Osteocyte (in vitro differentiated cells): Measurements from ENCODE around the gene GALNT17. TPM values are rescaled to one million over a fixed set of nuclear protein-coding genes. Genes with fewer than 3 reads are reported as not detected.

Source experiments
- DNase-seq: peaks from one replicate; pipeline ENCODE4 v3.0.0; 2021; ENCODE audit warnings: mixed read lengths; ENCODE audit not compliant: unreplicated experiment; ENCODE audit errors: extremely low spot score
- H3K27ac Mint-ChIP-seq: one replicate; pipeline ENCODE4 v1.8.0; 2021; ENCODE audit warnings: mild to moderate bottlenecking, mixed read lengths; ENCODE audit not compliant: unreplicated experiment
- H3K27me3 Mint-ChIP-seq: one replicate; pipeline ENCODE4 v1.8.0; 2021; ENCODE audit warnings: mixed read lengths; ENCODE audit not compliant: unreplicated experiment
- H3K36me3 Mint-ChIP-seq: one replicate; pipeline ENCODE4 v1.8.0; 2021; ENCODE audit warnings: mixed read lengths; ENCODE audit not compliant: unreplicated experiment
- H3K4me1 Mint-ChIP-seq: one replicate; pipeline ENCODE4 v1.8.0; 2021; ENCODE audit warnings: mixed read lengths; ENCODE audit not compliant: unreplicated experiment
- H3K4me3 Mint-ChIP-seq: one replicate; pipeline ENCODE4 v1.8.0; 2021; ENCODE audit warnings: mild to moderate bottlenecking, moderate library complexity, mixed read lengths; ENCODE audit not compliant: unreplicated experiment
- H3K9me3 Mint-ChIP-seq: one replicate; pipeline ENCODE4 v1.8.0; 2021; ENCODE audit warnings: mixed read lengths; ENCODE audit not compliant: unreplicated experiment
- CTCF ChIP-seq: fragments of 200-600 bp; sonication (generic); IDR thresholded peaks from 2 replicates; pipeline ENCODE4 v1.5.0; 2021; ENCODE audit warnings: antibody characterized with exemption, mild to moderate bottlenecking, moderate library complexity
- long read RNA-seq: library from polyadenylated mRNA; unstranded; transcript quantifications from one replicate; pipeline ENCODE4 v2.0.0, GENCODE V29; 2021
- total RNA-seq: library from RNA; stranded (reverse); gene quantifications from 2 replicates; pipeline ENCODE4 v1.2.1, GENCODE V29; 2021

GALNT17 gene
- total RNA-seq, result 1.4 and 1.5 TPM in 2 replicates
- long read RNA-seq, result 0 reads

DNA sequence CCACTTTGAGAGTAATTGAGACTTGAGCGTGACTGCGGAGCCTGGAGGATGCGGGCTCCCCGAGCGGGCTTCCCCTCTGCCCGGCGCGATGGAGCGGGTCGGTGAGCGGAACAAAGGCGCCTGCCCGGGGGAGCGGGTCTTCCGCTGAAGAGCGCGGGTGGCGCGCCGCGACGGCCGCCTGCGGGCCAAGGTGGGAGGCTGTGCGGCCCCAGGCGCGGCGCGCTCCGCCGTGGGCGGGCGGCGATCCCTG, at the start of gene GALNT17:
GALNT17 (plus strand) TSS at position 18 of the 250 bp plus-strand sequence.
- no peak within 1 kb of the TSS for H3K27ac Mint-ChIP-seq
- peak within 1 kb of the TSS; percentile 70 for H3K4me3 Mint-ChIP-seq
- H3K36me3 Mint-ChIP-seq, result no peaks in the 10 kb centered on the region
- no peak for DNase-seq
- no peak for TF ChIP-seq CTCF
- H3K4me1 Mint-ChIP-seq, result peaks cover 2% of the 10 kb centered on the region
- no peaks in the 10 kb centered on the region for H3K9me3 Mint-ChIP-seq
- peaks cover 29% of the 10 kb centered on the region for H3K27me3 Mint-ChIP-seq

GRCh38 chr7:71095266-71095860, 36.6 kb upstream of the GALNT17 start:
- Mint-ChIP-seq H3K9me3 (peaks cover 49% of the 10 kb centered on the region), H3K27me3 (no peaks in the 10 kb centered on the region), H3K27ac (no peak overlapping the region), H3K4me1 (no peaks in the 10 kb centered on the region), H3K4me3 (no peak overlapping the region), H3K36me3 (no peaks in the 10 kb centered on the region)
- DNase-seq, result no peak
- TF ChIP-seq CTCF, result no peak

DNA sequence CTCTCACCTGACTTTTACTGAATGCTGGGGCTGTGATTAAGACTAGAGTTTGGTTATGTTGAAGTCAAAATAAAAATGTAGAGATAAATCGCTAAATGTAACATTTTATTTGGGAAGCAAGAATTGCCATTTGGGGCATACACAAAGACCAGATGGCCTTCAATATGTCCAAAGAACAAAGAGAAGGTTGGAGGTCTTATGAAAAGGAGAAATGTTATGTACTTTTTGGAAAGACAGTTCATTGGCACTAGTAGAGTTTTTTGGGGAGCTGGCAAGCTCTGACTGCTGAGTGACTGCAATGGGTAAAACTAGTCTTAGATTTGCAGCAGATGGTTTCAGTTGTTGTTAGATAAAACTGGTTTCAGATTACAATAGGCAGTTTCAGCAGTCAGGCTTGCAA, 35.6 kb upstream of the GALNT17 start:
- TF ChIP-seq CTCF, result no peak
- DNase-seq, result peak; percentile 15
- Mint-ChIP-seq H3K4me1 (no peaks in the 10 kb centered on the region), H3K36me3 (no peaks in the 10 kb centered on the region), H3K27ac (no peak overlapping the region), H3K4me3 (no peak overlapping the region), H3K27me3 (no peaks in the 10 kb centered on the region), H3K9me3 (peaks cover 50% of the 10 kb centered on the region)

DNA sequence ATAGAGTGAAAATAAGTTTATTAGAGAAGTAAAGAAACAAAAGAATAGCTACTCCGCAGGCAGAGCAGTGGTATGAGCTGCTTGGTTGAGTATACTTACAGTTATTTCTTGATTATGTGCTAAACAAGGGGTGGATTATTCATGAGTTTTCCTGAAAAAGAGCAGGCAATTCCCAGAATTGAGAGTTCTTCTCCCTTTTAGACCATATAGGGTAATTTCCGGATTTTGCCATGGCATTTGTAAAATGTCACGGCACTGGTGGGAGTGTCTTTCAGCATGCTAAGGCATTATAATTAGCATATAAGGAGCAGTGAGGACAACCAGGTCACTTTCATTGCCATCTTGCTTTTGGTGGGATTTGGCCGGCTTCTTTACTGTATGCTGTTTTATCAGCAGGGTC, 25.7 kb upstream of the GALNT17 start:
- DNase-seq, result no peak
- Mint-ChIP-seq H3K9me3 (peaks cover 17% of the 10 kb centered on the region), H3K36me3 (no peaks in the 10 kb centered on the region), H3K27me3 (no peaks in the 10 kb centered on the region), H3K4me3 (no peak overlapping the region), H3K4me1 (no peaks in the 10 kb centered on the region), H3K27ac (no peak overlapping the region)
- no peak for TF ChIP-seq CTCF

- H3K36me3 Mint-ChIP-seq, result no peaks in the 10 kb centered on the region
- no peak overlapping the region for H3K27ac Mint-ChIP-seq
- H3K27me3 Mint-ChIP-seq, result no peaks in the 10 kb centered on the region
- no peaks in the 10 kb centered on the region for H3K4me1 Mint-ChIP-seq
- no peak for DNase-seq
- H3K4me3 Mint-ChIP-seq, result no peak overlapping the region
- no peak for TF ChIP-seq CTCF
- peaks cover 26% of the 10 kb centered on the region for H3K9me3 Mint-ChIP-seq
These were observed 19.5 kb upstream of the GALNT17 start for GRCh38 chr7:71112436-71112835.
